H9 (cell line): ENCODE results near the gene PATL2. TPM values are rescaled to one million over a fixed set of nuclear protein-coding genes. Genes with fewer than 3 reads are reported as not detected.

ENCODE experiments used
- DNase-seq: peaks from one replicate; pipeline ENCODE4 v3.0.0-alpha.2; 2017
- H2AFZ ChIP-seq: one replicate; pipeline ENCODE4 v1.6.1; 2013; ENCODE audit warnings: mild to moderate bottlenecking, low read length, control low read depth, moderate library complexity
- H2AK5ac ChIP-seq: 2 replicates; pipeline ENCODE4 v1.6.1; 2013; ENCODE audit warnings: low read length, control low read depth, mixed read lengths; ENCODE audit not compliant: insufficient read length
- H2BK120ac ChIP-seq: one replicate; pipeline ENCODE4 v1.6.1; 2013; ENCODE audit warnings: low read depth, mild to moderate bottlenecking, low read length, control low read depth, inconsistent platforms; ENCODE audit not compliant: poor library complexity, severe bottlenecking
- H2BK12ac ChIP-seq: 2 replicates; pipeline ENCODE4 v1.6.1; 2013; ENCODE audit warnings: low read length, control low read depth, mixed read lengths, low read depth; ENCODE audit not compliant: insufficient read length
- H2BK15ac ChIP-seq: 2 replicates; pipeline ENCODE4 v1.6.1; 2013; ENCODE audit warnings: low read depth, low read length, control low read depth
- H2BK20ac ChIP-seq: one replicate; pipeline ENCODE4 v1.6.1; 2013; ENCODE audit warnings: low read depth, mild to moderate bottlenecking, low read length, control low read depth, inconsistent platforms; ENCODE audit not compliant: poor library complexity, severe bottlenecking
- H2BK5ac ChIP-seq: 2 replicates; pipeline ENCODE4 v1.6.1; 2013; ENCODE audit warnings: low read length, control low read depth, mixed read lengths; ENCODE audit not compliant: insufficient read length
- H3K14ac ChIP-seq: 2 replicates; pipeline ENCODE4 v1.6.1; 2013; ENCODE audit warnings: low read length, control low read depth; ENCODE audit not compliant: insufficient read depth
- H3K18ac ChIP-seq: 2 replicates; pipeline ENCODE4 v1.6.1; 2013; ENCODE audit warnings: low read depth, mild to moderate bottlenecking, mixed read lengths, low read length, control low read depth; ENCODE audit not compliant: insufficient read length
- H3K23ac ChIP-seq: 2 replicates; pipeline ENCODE4 v1.6.1; 2013; ENCODE audit warnings: low read length, control low read depth, mixed read lengths, low read depth; ENCODE audit not compliant: insufficient read length
- H3K23me2 ChIP-seq: 2 replicates; pipeline ENCODE4 v1.6.1; 2013; ENCODE audit warnings: low read depth, mild to moderate bottlenecking, mixed read lengths, low read length, control low read depth; ENCODE audit not compliant: insufficient read length, poor library complexity, severe bottlenecking
- H3K27ac ChIP-seq: 2 replicates; pipeline ENCODE4 v1.5.1; 2013; ENCODE audit warnings: low read length, control low read depth, mixed read lengths, low read depth; ENCODE audit not compliant: insufficient read length
- H3K27me3 ChIP-seq: 2 replicates; pipeline ENCODE4 v1.6.1; 2013; ENCODE audit warnings: low read length, control low read depth, inconsistent platforms; ENCODE audit not compliant: insufficient read depth
- H3K4ac ChIP-seq: 2 replicates; pipeline ENCODE4 v1.6.1; 2013; ENCODE audit warnings: low read depth, mild to moderate bottlenecking, control low read depth, inconsistent platforms, low read length, moderate library complexity
- H3K4me1 ChIP-seq: 2 replicates; pipeline ENCODE4 v1.6.1; 2013; ENCODE audit warnings: low read length, control low read depth, inconsistent platforms; ENCODE audit not compliant: insufficient read depth
- H3K4me2 ChIP-seq: 2 replicates; pipeline ENCODE4 v1.6.1; 2013; ENCODE audit warnings: low read length, control low read depth, mixed read lengths; ENCODE audit not compliant: insufficient read length, insufficient read depth
- H3K56ac ChIP-seq: 2 replicates; pipeline ENCODE4 v1.6.1; 2013; ENCODE audit warnings: low read depth, mild to moderate bottlenecking, mixed read lengths, low read length, control low read depth; ENCODE audit not compliant: insufficient read length
- H3K79me1 ChIP-seq: 2 replicates; pipeline ENCODE4 v1.6.1; 2013; ENCODE audit warnings: low read depth, mild to moderate bottlenecking, moderate library complexity, low read length, control low read depth, inconsistent platforms; ENCODE audit not compliant: insufficient read depth, poor library complexity, severe bottlenecking
- H3K79me2 ChIP-seq: 2 replicates; pipeline ENCODE4 v1.6.1; 2013; ENCODE audit warnings: low read length, control low read depth, inconsistent platforms; ENCODE audit not compliant: insufficient read depth
- H3K9ac ChIP-seq: 2 replicates; pipeline ENCODE4 v1.6.1; 2013; ENCODE audit warnings: low read length, control low read depth, mixed read lengths; ENCODE audit not compliant: insufficient read length; ENCODE audit errors: extremely low read depth
- H3K9me3 ChIP-seq: one replicate; pipeline ENCODE4 v1.6.1; 2013; ENCODE audit warnings: low read depth, low read length, inconsistent platforms; ENCODE audit not compliant: control insufficient read depth
- H3T11ph ChIP-seq: one replicate; pipeline ENCODE4 v1.6.1; 2013; ENCODE audit warnings: mild to moderate bottlenecking, low read length, control low read depth, inconsistent platforms
- H4K20me1 ChIP-seq: one replicate; pipeline ENCODE4 v1.6.1; 2013; ENCODE audit not compliant: control insufficient read depth, insufficient read length, insufficient read depth
- H4K5ac ChIP-seq: 2 replicates; pipeline ENCODE4 v1.6.1; 2013; ENCODE audit warnings: low read depth, mild to moderate bottlenecking, mixed read lengths, low read length, control low read depth; ENCODE audit not compliant: insufficient read length
- H4K8ac ChIP-seq: replicated peaks from 2 replicates; pipeline ENCODE4 v1.6.1; 2013; ENCODE audit warnings: low read length, control low read depth, mixed read lengths, low read depth; ENCODE audit not compliant: insufficient read length
- H4K91ac ChIP-seq: 2 replicates; pipeline ENCODE4 v1.6.1; 2013; ENCODE audit warnings: low read depth, mild to moderate bottlenecking, moderate library complexity, mixed read lengths, low read length, control low read depth; ENCODE audit not compliant: insufficient read length
- H3K27ac Mint-ChIP-seq, 3 experiments: 2 replicates in 2 of 3; 3 replicates in 1 of 3; pipeline ENCODE4 v1.8.0; 2020 to 2021; ENCODE audit warnings: mixed read lengths in 3 of 3, mild to moderate bottlenecking in 1 of 3, moderate library complexity in 1 of 3
- H3K27me3 Mint-ChIP-seq: 2 replicates; pipeline ENCODE4 v1.8.0; 2021; ENCODE audit warnings: low read depth, mild to moderate bottlenecking, moderate library complexity, mixed read lengths
- H3K36me3 Mint-ChIP-seq, 3 experiments: 2 replicates in 2 of 3; 3 replicates in 1 of 3; pipeline ENCODE4 v1.8.0; 2020 to 2021; ENCODE audit warnings: low read depth in 3 of 3, mixed read lengths in 3 of 3; ENCODE audit not compliant: insufficient read depth in 1 of 3
- H3K4me1 Mint-ChIP-seq, 2 experiments: 2 replicates each; pipeline ENCODE4 v1.8.0; 2020; ENCODE audit warnings: mixed read lengths in 2 of 2
- H3K4me3 Mint-ChIP-seq, 2 experiments: 2 replicates in 1 of 2; 3 replicates in 1 of 2; pipeline ENCODE4 v1.8.0; 2020 to 2021; ENCODE audit warnings: mild to moderate bottlenecking in 2 of 2, mixed read lengths in 2 of 2, moderate library complexity in 1 of 2
- H3K9me3 Mint-ChIP-seq, 2 experiments: 2 replicates in 1 of 2; 3 replicates in 1 of 2; pipeline ENCODE4 v1.8.0; 2020; ENCODE audit warnings: mild to moderate bottlenecking in 2 of 2, mixed read lengths in 2 of 2, moderate library complexity in 1 of 2
- WGBS: extraction: QIAGEN DNeasy Blood & Tissue Kit; methylation state at CpG from one replicate; pipeline ENCODE4 v1.1.7; 2013; ENCODE audit warnings: missing lambda C conversion rate, low lambda C conversion rate, mixed read lengths; ENCODE audit not compliant: insufficient read length; ENCODE audit errors: extremely low coverage; 5-methylcytosine and 5-hydroxymethylcytosine counted together
- total RNA-seq: library from RNA; stranded (reverse); gene quantifications from 2 replicates; pipeline ENCODE4 v1.2.1, GENCODE V29; 2021
- TF ChIP-seq, protein P1 (sequence below): fragments of 200-600 bp; sonication (generic); conservative IDR thresholded peaks from 3 replicates; pipeline ENCODE4 v1.8.0; 2021; ENCODE audit warnings: antibody characterized with exemption, mild to moderate bottlenecking

The PATL2 gene
- total RNA-seq, 1 experiment from 2014 or later = 0.46 TPM

DNA sequence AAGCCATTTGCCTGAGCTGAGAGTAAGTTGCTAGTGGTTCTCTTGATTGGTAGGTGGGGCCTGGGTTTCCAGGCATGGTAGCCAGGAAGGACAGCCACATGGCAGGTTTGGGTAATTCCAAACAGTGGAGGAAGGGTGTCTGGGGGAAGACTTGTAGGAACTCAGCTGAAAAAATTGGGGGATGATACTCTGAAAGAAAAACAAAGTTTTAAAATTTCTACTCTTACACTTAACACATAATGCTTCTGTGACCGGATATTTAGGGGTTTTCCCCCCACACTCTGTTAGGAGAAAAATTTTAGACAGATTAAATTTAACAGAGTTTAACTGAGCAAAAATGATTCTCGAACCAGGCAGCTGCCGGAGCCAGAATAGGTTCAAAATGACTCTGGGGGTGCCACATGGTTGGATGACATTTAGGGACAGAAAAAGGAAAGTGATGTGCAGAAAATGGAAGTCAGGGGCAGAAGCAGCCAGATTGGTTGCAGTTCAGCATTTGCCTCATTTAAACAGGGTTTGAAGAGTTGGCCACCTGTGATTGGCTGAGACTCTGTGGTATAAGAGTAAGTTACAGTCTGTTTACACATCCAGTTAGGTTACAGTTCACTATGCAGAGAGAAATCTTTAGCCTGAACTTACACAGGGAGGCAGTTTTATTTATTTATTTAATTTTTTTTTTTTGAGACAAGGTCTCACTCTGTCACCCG is 8.3 kb upstream of the PATL2 start:
- Histone ChIP-seq H3K4ac (no peak overlapping the region), H4K8ac (no peak overlapping the region), H3K4me1 (no peaks in the 10 kb centered on the region), H3K23me2 (no peaks in the 10 kb centered on the region), H4K91ac (no peak overlapping the region), H4K20me1 (no peaks in the 10 kb centered on the region), H2BK120ac (no peak overlapping the region), H2BK5ac (no peak overlapping the region), H3K79me1 (no peaks in the 10 kb centered on the region), H3K14ac (no peak overlapping the region), H2BK20ac (no peak overlapping the region), H3K4me2 (no peak overlapping the region), H3K27me3 (no peaks in the 10 kb centered on the region), H4K5ac (no peak overlapping the region), H2AK5ac (no peak overlapping the region), H3T11ph (no peak overlapping the region), H2AFZ (no peak overlapping the region), H3K56ac (no peak overlapping the region), H3K18ac (no peak overlapping the region), H3K9ac (no peak overlapping the region), H3K9me3 (no peaks in the 10 kb centered on the region), H3K79me2 (no peaks in the 10 kb centered on the region), H2BK12ac (no peak overlapping the region), H2BK15ac (no peak overlapping the region), H3K23ac (no peak overlapping the region), H3K27ac (no peak overlapping the region)
- TF ChIP-seq, protein P1, sequence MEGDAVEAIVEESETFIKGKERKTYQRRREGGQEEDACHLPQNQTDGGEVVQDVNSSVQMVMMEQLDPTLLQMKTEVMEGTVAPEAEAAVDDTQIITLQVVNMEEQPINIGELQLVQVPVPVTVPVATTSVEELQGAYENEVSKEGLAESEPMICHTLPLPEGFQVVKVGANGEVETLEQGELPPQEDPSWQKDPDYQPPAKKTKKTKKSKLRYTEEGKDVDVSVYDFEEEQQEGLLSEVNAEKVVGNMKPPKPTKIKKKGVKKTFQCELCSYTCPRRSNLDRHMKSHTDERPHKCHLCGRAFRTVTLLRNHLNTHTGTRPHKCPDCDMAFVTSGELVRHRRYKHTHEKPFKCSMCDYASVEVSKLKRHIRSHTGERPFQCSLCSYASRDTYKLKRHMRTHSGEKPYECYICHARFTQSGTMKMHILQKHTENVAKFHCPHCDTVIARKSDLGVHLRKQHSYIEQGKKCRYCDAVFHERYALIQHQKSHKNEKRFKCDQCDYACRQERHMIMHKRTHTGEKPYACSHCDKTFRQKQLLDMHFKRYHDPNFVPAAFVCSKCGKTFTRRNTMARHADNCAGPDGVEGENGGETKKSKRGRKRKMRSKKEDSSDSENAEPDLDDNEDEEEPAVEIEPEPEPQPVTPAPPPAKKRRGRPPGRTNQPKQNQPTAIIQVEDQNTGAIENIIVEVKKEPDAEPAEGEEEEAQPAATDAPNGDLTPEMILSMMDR = no peak
- Mint-ChIP-seq H3K27ac (no peak overlapping the region; a peak in 2 of 7 replicates), H3K27me3 (no peaks in the 10 kb centered on the region), H3K4me3 (no peak overlapping the region), H3K9me3 (no peaks in the 10 kb centered on the region), H3K36me3 (peaks cover 2 to 15% (median 14%) of the 10 kb centered on the region in 3 experiments; a peak in 5 of 7 replicates), H3K4me1 (peaks cover 5 to 6% of the 10 kb centered on the region in 2 experiments; a peak in 3 of 4 replicates)
- WGBS = no CpG with 5 or more reads among the region's 4 CpGs
- no peak for DNase-seq
